Uterus (tissue), 2 donors: Measurements from ENCODE around the gene ANKRD52.
A peak's percentile ranks its signal among the peaks of the same experiment; 100 is the strongest.

Experiments
- CTCF ChIP-seq, 4 experiments: fragments of 200-600 bp in 2 of 4; fragments of 450-650 bp in 2 of 4; sonication (generic) in 2 of 4; IDR thresholded peaks; one replicate each; pipeline ENCODE4 v1.5.1; 2016 to 2019; ENCODE audit warnings: antibody characterized with exemption in 4 of 4, mild to moderate bottlenecking in 2 of 4, moderate library complexity in 1 of 4
- POLR2A ChIP-seq, 2 donors: fragments of 450-650 bp; IDR thresholded peaks; one replicate each; pipeline ENCODE4 v1.6.1; 2016; ENCODE audit warnings: antibody characterized with exemption in 2 of 2, mild to moderate bottlenecking in 1 of 2, moderate library complexity in 1 of 2

- peak in 1 of 4 experiments; percentile 1 for TF ChIP-seq CTCF (IDR thresholded peaks at IDR 0.05)
- peak in 1 of 2 donors; percentile 16 for TF ChIP-seq POLR2A (IDR thresholded peaks at IDR 0.05)
Measured at GRCh38 chr12:56189918-56190694, 68.1 kb downstream of the ANKRD52 start.
